Large intestine (tissue), 3 donors: ENCODE results near the gene BPTF. TPM values are rescaled to one million over a fixed set of nuclear protein-coding genes. Genes with fewer than 3 reads are reported as not detected.
"Not testable (repeated sequence)": the region's sequence is repeated elsewhere in the genome, so short reads cannot be mapped to it uniquely, and the experiment has no call there.

Experiments used
- DNase-seq, 2 donors: peaks; one replicate each; pipeline versions ENCODE4 v3.0.0 to v3.0.0-alpha.2; 2013
- H3K27ac ChIP-seq: one replicate; pipeline ENCODE4 v1.5.1; 2013; ENCODE audit warnings: low read length
- H3K27me3 ChIP-seq: 2 replicates; pipeline ENCODE4 v1.6.1; 2013; ENCODE audit warnings: low read length; ENCODE audit not compliant: control insufficient read depth, insufficient read depth
- H3K36me3 ChIP-seq: 2 replicates; pipeline ENCODE4 v1.6.1; 2013; ENCODE audit warnings: low read length; ENCODE audit not compliant: control insufficient read depth, insufficient read depth
- H3K4me1 ChIP-seq: one replicate; pipeline ENCODE4 v1.6.1; 2013; ENCODE audit warnings: low read length; ENCODE audit not compliant: control insufficient read depth, insufficient read depth
- H3K4me3 ChIP-seq: one replicate; pipeline ENCODE4 v1.5.1; 2013; ENCODE audit warnings: low read length
- H3K9me3 ChIP-seq: one replicate; pipeline ENCODE4 v1.6.1; 2013; ENCODE audit warnings: mild to moderate bottlenecking, low read depth, low read length, moderate library complexity; ENCODE audit not compliant: control insufficient read depth
- WGBS: methylation state at CpG from one replicate; pipeline ENCODE4 v1.1.5; 2013; ENCODE audit warnings: low lambda C conversion rate; ENCODE audit not compliant: insufficient coverage; 5-methylcytosine and 5-hydroxymethylcytosine counted together
- polyA plus RNA-seq: library from polyadenylated mRNA; unstranded; fragments of 120-200 nt; gene quantifications from one replicate; pipeline ENCODE4 v1.2.1, GENCODE V29; 2013

BPTF gene
- polyA plus RNA-seq, 1 donor = 62.2 TPM

DNA sequence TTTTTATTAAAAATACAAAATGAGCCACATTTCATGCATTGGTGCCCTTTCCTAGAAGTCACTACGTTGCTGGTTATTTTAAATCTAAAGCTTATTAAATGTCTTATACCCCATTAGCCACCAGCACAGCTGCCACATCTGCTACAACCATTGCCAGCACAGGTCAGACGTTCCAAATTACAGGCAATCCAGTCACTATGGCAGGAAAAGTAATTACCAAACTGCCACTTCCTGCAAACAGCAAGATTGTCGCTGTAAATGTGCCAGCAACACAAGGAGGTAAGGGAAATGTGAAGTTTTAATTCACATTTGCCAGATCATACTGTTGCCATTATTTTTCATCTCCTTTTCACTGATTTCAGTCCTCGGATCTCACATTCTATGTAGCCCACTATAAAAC is 103.5 kb downstream of the BPTF start:
- DNase-seq, H3K27me3 ChIP-seq, H3K9me3 ChIP-seq, H3K4me3 ChIP-seq, H3K27ac ChIP-seq, H3K4me1 ChIP-seq: not testable (repeated sequence)
- no CpG with 5 or more reads among the region's 4 CpGs for WGBS
- peaks cover 81% of the 10 kb centered on the region for H3K36me3 ChIP-seq

DNA sequence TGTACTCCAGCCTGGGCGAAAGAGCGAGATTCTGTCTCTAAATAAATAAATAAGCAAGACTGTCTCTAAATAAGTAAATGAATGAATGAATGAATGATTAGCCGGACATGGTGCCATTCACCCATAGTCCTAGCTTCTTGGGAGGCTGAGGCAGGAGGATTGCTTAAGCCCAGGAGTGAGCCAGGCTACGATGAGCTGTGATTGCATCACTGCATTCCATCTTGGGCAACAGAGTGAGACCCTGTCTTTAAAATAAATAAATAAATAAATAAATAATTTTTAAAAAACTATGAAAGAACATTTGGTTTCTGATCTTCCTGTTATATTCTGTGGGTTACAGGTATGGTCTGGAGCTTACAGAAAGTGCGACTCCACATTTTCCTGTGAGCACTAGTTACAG is 105.9 kb downstream of the BPTF start:
- Histone ChIP-seq H3K27ac (no peak overlapping the region), H3K27me3 (no peaks in the 10 kb centered on the region), H3K36me3 (peaks cover 79% of the 10 kb centered on the region), H3K4me1 (no peaks in the 10 kb centered on the region), H3K9me3 (no peaks in the 10 kb centered on the region), H3K4me3 (no peak overlapping the region)
- no peak for DNase-seq
- 100% methylated on average over 2 of the region's 5 CpGs for WGBS

DNA sequence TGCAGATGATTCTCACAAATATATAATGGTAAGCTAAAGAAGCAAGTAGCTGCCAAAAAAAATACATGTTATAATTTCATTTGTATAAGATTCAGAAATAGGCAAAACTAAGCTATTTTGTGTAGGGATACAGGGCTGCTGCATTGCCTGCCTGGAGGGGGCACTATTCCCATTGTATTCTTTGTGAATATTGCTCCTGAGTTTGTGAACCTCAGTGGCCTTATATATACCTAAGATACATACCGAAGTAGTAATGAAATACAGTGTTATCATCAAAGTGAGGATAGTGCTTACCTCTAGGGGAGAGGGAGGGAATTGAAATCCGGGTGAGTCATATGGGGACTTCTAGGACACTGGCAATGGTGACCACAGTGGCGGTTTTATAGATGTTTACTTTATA is 117.5 kb downstream of the BPTF start:
- no peak overlapping the region for H3K27ac ChIP-seq
- H3K27me3 ChIP-seq = no peaks in the 10 kb centered on the region
- peaks cover 75% of the 10 kb centered on the region for H3K36me3 ChIP-seq
- WGBS = 57% methylated on average over 1 of the region's 3 CpGs
- H3K9me3 ChIP-seq = no peaks in the 10 kb centered on the region
- DNase-seq = no peak
- H3K4me3 ChIP-seq = no peak overlapping the region
- H3K4me1 ChIP-seq = no peaks in the 10 kb centered on the region

DNA sequence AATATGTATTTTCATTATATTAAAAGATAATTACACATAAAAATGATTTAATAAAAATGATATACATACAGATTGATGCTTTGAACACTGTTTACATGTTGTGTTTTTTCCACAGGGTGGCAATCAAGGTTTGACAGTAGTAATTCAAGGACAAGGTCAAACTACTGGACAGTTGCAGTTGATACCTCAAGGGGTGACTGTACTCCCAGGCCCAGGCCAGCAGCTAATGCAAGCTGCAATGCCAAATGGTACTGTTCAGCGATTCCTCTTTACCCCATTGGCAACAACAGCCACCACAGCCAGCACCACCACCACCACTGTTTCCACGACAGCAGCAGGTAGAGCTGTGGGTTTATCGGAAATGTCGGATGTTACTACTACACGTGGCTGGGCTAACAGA is 118.7 kb downstream of the BPTF start:
- Histone ChIP-seq H3K27ac (no peak overlapping the region), H3K4me1 (no peaks in the 10 kb centered on the region), H3K36me3 (peaks cover 88% of the 10 kb centered on the region), H3K4me3 (no peak overlapping the region), H3K9me3 (no peaks in the 10 kb centered on the region), H3K27me3 (no peaks in the 10 kb centered on the region)
- DNase-seq = no peak
- WGBS = no CpG with 5 or more reads among the region's 5 CpGs

DNA sequence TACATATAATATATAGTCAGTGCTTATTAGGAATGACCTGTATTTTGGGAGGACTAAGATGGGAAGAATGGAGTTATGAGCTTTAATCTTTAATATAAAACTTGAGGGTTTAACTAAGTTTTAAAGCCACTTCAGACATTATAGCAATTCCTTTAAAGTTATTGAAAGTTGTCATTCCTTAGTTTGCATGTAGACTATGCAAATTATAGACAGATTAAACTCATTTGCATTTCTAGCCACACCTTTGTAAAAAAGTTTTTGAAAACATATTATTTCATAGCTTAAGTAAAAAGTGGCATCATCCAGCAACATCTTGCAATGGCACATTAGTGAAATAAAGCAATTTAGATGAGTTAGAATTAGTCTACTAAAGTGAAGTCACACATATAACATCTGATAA is 121.2 kb downstream of the BPTF start:
- H3K27me3 ChIP-seq = no peaks in the 10 kb centered on the region
- no peaks in the 10 kb centered on the region for H3K4me1 ChIP-seq
- H3K4me3 ChIP-seq = no peak overlapping the region
- no peak overlapping the region for H3K27ac ChIP-seq
- no peaks in the 10 kb centered on the region for H3K9me3 ChIP-seq
- H3K36me3 ChIP-seq = peaks cover 84% of the 10 kb centered on the region
- no peak for DNase-seq

DNA sequence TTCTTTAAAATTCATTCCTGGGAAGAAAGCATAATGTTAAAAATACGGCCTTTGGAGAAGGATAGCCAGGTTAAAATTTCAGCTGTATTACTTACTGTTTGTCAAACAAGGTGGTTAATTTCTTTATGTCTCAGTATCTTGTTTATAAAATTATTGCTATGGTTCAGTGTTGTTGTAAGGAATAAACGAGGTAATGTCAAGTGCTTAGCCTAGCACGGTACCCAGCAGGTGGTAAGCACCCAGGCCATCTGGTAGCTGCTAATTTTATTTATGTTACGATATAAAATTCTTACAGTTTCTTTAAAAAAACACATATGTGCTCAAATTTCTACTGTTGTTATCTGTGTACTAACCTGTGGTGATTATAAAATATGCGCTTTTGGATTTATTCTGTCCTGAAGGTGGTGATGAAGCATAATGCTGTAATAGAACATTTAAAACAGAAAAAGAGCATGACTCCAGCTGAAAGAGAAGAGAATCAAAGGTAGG is 122.1 kb downstream of the BPTF start:
- no peaks in the 10 kb centered on the region for H3K4me1 ChIP-seq
- H3K36me3 ChIP-seq = peaks cover 86% of the 10 kb centered on the region
- 90% methylated on average over 2 of the region's 5 CpGs for WGBS

DNA sequence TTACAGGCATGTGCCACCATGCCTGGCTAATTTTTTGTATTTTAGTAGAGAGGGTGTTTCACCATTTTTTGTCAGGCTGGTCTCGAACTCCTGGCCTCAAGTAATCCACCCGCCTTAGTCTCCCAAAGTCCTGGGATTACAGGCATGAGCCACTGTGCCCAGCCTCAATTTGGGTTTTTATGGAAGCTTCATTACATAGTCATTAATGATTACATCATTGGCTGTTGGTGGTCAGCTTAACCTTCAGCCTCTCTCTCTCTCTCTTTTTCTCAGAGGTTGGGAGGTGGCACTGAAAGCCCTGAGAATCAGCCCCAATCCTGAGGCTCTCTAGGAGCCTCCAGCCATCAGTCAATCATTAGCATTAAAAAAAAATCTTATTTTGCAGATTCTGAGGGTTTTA is 125.6 kb downstream of the BPTF start:
- Histone ChIP-seq H3K4me1 (no peaks in the 10 kb centered on the region), H3K36me3 (peaks cover 73% of the 10 kb centered on the region), H3K4me3 (no peak overlapping the region), H3K27ac (no peak overlapping the region), H3K9me3 (no peaks in the 10 kb centered on the region), H3K27me3 (no peaks in the 10 kb centered on the region)
- WGBS = no CpG with 5 or more reads among the region's 2 CpGs
- DNase-seq = no peak

More for the DNA sequence above, 122.1 kb downstream of the BPTF start:
- Histone ChIP-seq H3K27ac (no peak overlapping the region), H3K27me3 (no peaks in the 10 kb centered on the region), H3K4me3 (no peak overlapping the region), H3K9me3 (no peaks in the 10 kb centered on the region)
- no peak for DNase-seq

DNA sequence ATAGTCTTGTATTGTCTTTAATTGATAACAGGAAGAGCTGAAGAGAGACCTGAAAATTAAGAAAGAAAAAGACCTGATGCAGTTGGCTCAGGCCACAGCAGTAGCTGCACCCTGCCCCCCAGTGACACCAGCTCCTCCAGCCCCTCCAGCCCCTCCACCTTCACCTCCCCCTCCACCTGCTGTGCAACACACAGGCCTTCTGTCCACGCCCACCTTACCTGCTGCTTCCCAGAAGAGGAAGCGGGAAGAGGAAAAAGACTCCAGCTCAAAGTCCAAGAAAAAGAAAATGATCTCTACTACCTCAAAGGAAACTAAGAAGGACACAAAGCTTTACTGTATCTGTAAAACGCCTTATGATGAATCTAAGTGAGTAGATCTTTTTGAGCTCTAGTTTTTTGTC is 134.2 kb downstream of the BPTF start:
- peak; percentile 66 to 86 for DNase-seq
- Histone ChIP-seq H3K4me1 (peaks cover 5% of the 10 kb centered on the region), H3K27ac (peak overlapping the region; percentile 67), H3K36me3 (peaks cover 29% of the 10 kb centered on the region), H3K9me3 (no peaks in the 10 kb centered on the region), H3K4me3 (no peak overlapping the region), H3K27me3 (no peaks in the 10 kb centered on the region)
- WGBS = no CpG with 5 or more reads among the region's 3 CpGs

DNA sequence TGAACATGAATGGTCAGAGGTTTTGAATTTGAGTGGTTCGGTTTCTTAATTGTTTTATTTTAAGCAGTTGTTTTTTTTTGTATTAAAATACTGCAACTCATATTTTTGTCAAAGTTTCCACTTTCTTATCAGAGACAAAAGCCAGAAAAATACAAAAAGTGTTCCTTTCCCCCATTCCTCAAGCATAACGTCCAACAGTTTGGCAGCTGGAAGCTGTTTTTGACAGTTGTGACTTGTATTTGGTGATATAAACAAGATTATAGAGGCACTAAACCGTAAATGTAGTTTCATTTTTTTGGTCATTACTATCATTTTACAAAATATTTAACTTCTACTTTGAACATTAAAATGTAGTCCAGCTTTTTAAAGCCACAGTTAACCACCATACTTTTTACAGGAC is 135.0 kb downstream of the BPTF start:
- peaks cover 33% of the 10 kb centered on the region for H3K36me3 ChIP-seq

DNA sequence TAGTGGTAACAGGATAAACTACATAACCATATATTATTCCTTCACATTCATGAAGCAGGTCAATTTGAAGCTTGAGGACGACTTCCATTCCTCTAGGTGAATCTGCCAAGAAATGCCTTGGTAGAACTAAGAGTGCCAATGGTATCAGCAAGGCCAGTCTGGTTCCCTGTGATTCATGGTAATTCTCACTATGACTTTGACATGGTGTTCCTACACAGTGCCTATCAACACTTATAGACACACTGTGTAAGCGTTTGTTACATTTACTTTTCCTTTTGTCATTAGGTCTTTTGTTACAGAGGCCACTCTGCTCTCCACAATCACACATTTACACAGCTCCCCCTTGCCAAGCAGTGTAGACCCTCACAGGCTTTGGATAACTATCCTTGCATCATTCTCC is 136.9 kb downstream of the BPTF start:
- not testable (repeated sequence) for DNase-seq, H3K27ac ChIP-seq, H3K4me1 ChIP-seq, H3K9me3 ChIP-seq, H3K4me3 ChIP-seq, H3K27me3 ChIP-seq
- H3K36me3 ChIP-seq = peaks cover 41% of the 10 kb centered on the region
- WGBS = 100% methylated on average over 1 of the region's 2 CpGs

More for the DNA sequence above, 135.0 kb downstream of the BPTF start:
- 71% methylated on average over 2 of the region's 3 CpGs for WGBS
- peak overlapping the region; percentile 54 for H3K27ac ChIP-seq
- not testable (repeated sequence) for H3K4me1 ChIP-seq, DNase-seq, H3K4me3 ChIP-seq, H3K9me3 ChIP-seq, H3K27me3 ChIP-seq

DNA sequence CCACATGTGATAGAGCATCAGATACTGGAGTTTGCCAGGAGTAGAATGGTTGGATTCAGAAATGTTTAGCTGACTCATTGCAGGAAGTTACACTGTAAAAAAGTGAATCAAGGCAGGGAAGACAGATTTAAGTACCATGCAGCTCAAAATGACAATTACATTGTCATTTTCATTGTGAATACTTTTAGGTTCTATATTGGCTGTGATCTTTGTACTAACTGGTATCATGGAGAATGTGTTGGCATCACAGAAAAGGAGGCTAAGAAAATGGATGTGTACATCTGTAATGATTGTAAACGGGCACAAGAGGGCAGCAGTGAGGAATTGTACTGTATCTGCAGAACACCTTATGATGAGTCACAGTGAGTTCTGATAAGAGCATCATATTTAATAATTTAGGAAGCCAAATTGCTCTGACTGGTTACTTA is 137.9 kb downstream of the BPTF start:
- not testable (repeated sequence) for H3K27me3 ChIP-seq, H3K9me3 ChIP-seq, H3K27ac ChIP-seq, H3K4me3 ChIP-seq, H3K4me1 ChIP-seq
- WGBS = no CpG with 5 or more reads among the region's 1 CpG
- peaks cover 39% of the 10 kb centered on the region for H3K36me3 ChIP-seq
- peak; percentile 51 to 56 for DNase-seq
